H1 (cell line): ENCODE data around the gene MCF2L2. TPM values are rescaled to one million over a fixed set of nuclear protein-coding genes. Genes with fewer than 3 reads are reported as not detected.

Experiments used
- CTCF ChIA-PET: fragments of 300-600 bp; sonication (Branson Sonifier 250); formaldehyde crosslinking; loops from one replicate; lab custom pipeline; 2021; ENCODE audit not compliant: partially characterized antibody; lab: Charles Lee
- POLR2A ChIA-PET: fragments of 300-600 bp; sonication (Branson Sonifier 250); formaldehyde crosslinking; loops from one replicate; lab custom pipeline; 2021; ENCODE audit warnings: inconsistent platforms; ENCODE audit not compliant: partially characterized antibody; lab: Charles Lee
- DNase-seq, 2 experiments: peaks; one replicate each; pipeline versions ENCODE4 v3.0.0 to v3.0.0-alpha.2; 2010 to 2022; ENCODE audit warnings: low spot score in 2 of 2, low read depth in 1 of 2, mixed read lengths in 1 of 2
- FAIRE-seq: peaks from 2 replicates; lab custom pipeline; 2011; peaks lifted over from hg19 to GRCh38; lab: Jason Lieb, UNC
- H2AFZ ChIP-seq: 2 replicates; pipeline ENCODE4 v1.8.1; 2012; ENCODE audit warnings: low read length, inconsistent platforms
- H2AK5ac ChIP-seq: 2 replicates; pipeline ENCODE4 v1.6.1; 2013; ENCODE audit warnings: low read depth, low read length
- H2BK120ac ChIP-seq: replicated peaks from 2 replicates; pipeline ENCODE3; 2013; ENCODE audit warnings: low read depth, low read length, inconsistent platforms
- H2BK12ac ChIP-seq: 2 replicates; pipeline ENCODE4 v1.6.1; 2013; ENCODE audit warnings: low read depth, low read length
- H2BK15ac ChIP-seq: 2 replicates; pipeline ENCODE4 v1.6.1; 2013; ENCODE audit warnings: low read length
- H2BK20ac ChIP-seq: 2 replicates; pipeline ENCODE4 v1.6.1; 2013; ENCODE audit warnings: low read length
- H2BK5ac ChIP-seq: 2 replicates; pipeline ENCODE4 v1.6.1; 2013; ENCODE audit warnings: low read depth, low read length
- H3K14ac ChIP-seq: 2 replicates; pipeline ENCODE4 v1.6.1; 2013; ENCODE audit warnings: inconsistent platforms; ENCODE audit not compliant: insufficient read length
- H3K18ac ChIP-seq: 2 replicates; pipeline ENCODE4 v1.6.1; 2013; ENCODE audit warnings: low read length; ENCODE audit errors: extremely low read depth
- H3K23ac ChIP-seq: 2 replicates; pipeline ENCODE4 v1.6.1; 2013; ENCODE audit warnings: inconsistent platforms; ENCODE audit not compliant: insufficient read length
- H3K23me2 ChIP-seq: 2 replicates; pipeline ENCODE4 v1.6.1; 2013; ENCODE audit warnings: low read depth, low read length
- H3K27ac ChIP-seq: 2 replicates; pipeline ENCODE4 v1.6.1; 2011; ENCODE audit warnings: low read depth, low read length, inconsistent platforms
- H3K27me3 ChIP-seq, 4 experiments: replicated peaks in 1 of 4; 1 replicate in 1 of 4; 2 replicates in 3 of 4; pipeline versions ENCODE4 v1.6.1 to v1.8.1; 2011 to 2013; ENCODE audit warnings: low read length in 3 of 4, mild to moderate bottlenecking in 3 of 4, inconsistent platforms in 2 of 4, mixed read lengths in 2 of 4, moderate library complexity in 1 of 4; ENCODE audit not compliant: control insufficient read depth in 3 of 4, insufficient read depth in 3 of 4; ENCODE audit errors: extremely low read depth in 1 of 4
- H3K36me3 ChIP-seq, 4 experiments: 2 replicates each; pipeline versions ENCODE4 v1.6.1 to v1.8.1; 2011 to 2013; ENCODE audit warnings: mild to moderate bottlenecking in 4 of 4, low read length in 3 of 4, moderate library complexity in 2 of 4, control low read depth in 1 of 4, inconsistent platforms in 1 of 4; ENCODE audit not compliant: insufficient read depth in 4 of 4, control insufficient read depth in 2 of 4
- H3K4ac ChIP-seq: replicated peaks from 2 replicates; pipeline ENCODE3; 2013; ENCODE audit warnings: low read length, low read depth, mixed read lengths, inconsistent platforms; ENCODE audit not compliant: insufficient read length
- H3K4me1 ChIP-seq, 4 experiments: replicated peaks in 1 of 4; 1 replicate in 1 of 4; 2 replicates in 3 of 4; pipeline versions ENCODE4 v1.6.1 to v1.8.1; 2011 to 2013; ENCODE audit warnings: low read length in 3 of 4, inconsistent platforms in 2 of 4, mixed read lengths in 1 of 4; ENCODE audit not compliant: insufficient read depth in 4 of 4, control insufficient read depth in 3 of 4
- H3K4me2 ChIP-seq, 2 experiments: 2 replicates each; pipeline versions ENCODE4 v1.6.1 to v1.8.1; 2011 to 2013; ENCODE audit warnings: low read depth in 2 of 2, low read length in 2 of 2, control low read depth in 1 of 2, inconsistent platforms in 1 of 2, mild to moderate bottlenecking in 1 of 2; ENCODE audit not compliant: insufficient read depth in 1 of 2
- H3K4me3 ChIP-seq, 4 experiments: fragments of 200-600, 300-600 bp in 1 of 4; sonication (generic), shearing (Covaris generic), sonication (Bioruptor Twin) in 1 of 4; 2 replicates each; pipeline versions ENCODE4 v1.5.1 to v1.8.1; 2011 to 2016; ENCODE audit warnings: low read length in 4 of 4, low read depth in 3 of 4, control low read depth in 2 of 4, inconsistent platforms in 2 of 4, mild to moderate bottlenecking in 2 of 4, mixed read lengths in 1 of 4, moderate library complexity in 1 of 4; ENCODE audit not compliant: insufficient read depth in 2 of 4; ENCODE audit errors: extremely low read depth in 1 of 4
- H3K56ac ChIP-seq: replicated peaks from 2 replicates; pipeline ENCODE3; 2013; ENCODE audit warnings: low read depth, mild to moderate bottlenecking, mixed read lengths, low read length, inconsistent platforms; ENCODE audit not compliant: insufficient read length
- H3K79me1 ChIP-seq: 2 replicates; pipeline ENCODE4 v1.6.1; 2013; ENCODE audit warnings: low read depth, low read length, control low read depth
- H3K79me2 ChIP-seq, 2 experiments: 2 replicates each; pipeline versions ENCODE4 v1.6.1 to v1.8.1; 2012 to 2013; ENCODE audit warnings: low read length in 2 of 2, mild to moderate bottlenecking in 2 of 2, inconsistent platforms in 1 of 2; ENCODE audit not compliant: insufficient read depth in 2 of 2, control insufficient read depth in 1 of 2
- H3K9ac ChIP-seq, 4 experiments: replicated peaks in 1 of 4; 1 replicate in 1 of 4; 2 replicates in 3 of 4; pipeline versions ENCODE4 v1.6.1 to v1.8.1; 2011 to 2013; ENCODE audit warnings: low read depth in 3 of 4, low read length in 3 of 4, control low read depth in 2 of 4, mild to moderate bottlenecking in 2 of 4, moderate library complexity in 2 of 4, inconsistent platforms in 1 of 4; ENCODE audit errors: extremely low read depth in 1 of 4
- H3K9me3 ChIP-seq, 2 experiments: 2 replicates each; pipeline versions ENCODE4 v1.6.1 to v1.8.1; 2012 to 2013; ENCODE audit warnings: mild to moderate bottlenecking in 2 of 2, moderate library complexity in 2 of 2, control low read depth in 1 of 2, inconsistent platforms in 1 of 2, low read depth in 1 of 2, low read length in 1 of 2, mixed read lengths in 1 of 2; ENCODE audit not compliant: insufficient read depth in 2 of 2
- H4K20me1 ChIP-seq, 2 experiments: replicated peaks in 1 of 2; 2 replicates each; pipeline versions ENCODE3 to v1.8.1; 2011 to 2013; ENCODE audit warnings: inconsistent platforms in 2 of 2, low read length in 2 of 2, mild to moderate bottlenecking in 1 of 2; ENCODE audit not compliant: insufficient read depth in 2 of 2, control insufficient read depth in 1 of 2
- H4K5ac ChIP-seq: 2 replicates; pipeline ENCODE4 v1.6.1; 2013; ENCODE audit warnings: low read length, low read depth, mixed read lengths, inconsistent platforms; ENCODE audit not compliant: insufficient read length
- H4K8ac ChIP-seq: 2 replicates; pipeline ENCODE4 v1.8.0; 2013; ENCODE audit warnings: mild to moderate bottlenecking, moderate library complexity, low read length, inconsistent platforms; ENCODE audit not compliant: insufficient read depth; ENCODE audit errors: extremely low read depth
- H4K91ac ChIP-seq: replicated peaks from 2 replicates; pipeline ENCODE3; 2013; ENCODE audit warnings: low read length, mixed read lengths, inconsistent platforms; ENCODE audit not compliant: insufficient read length
- BACH1 ChIP-seq: IDR thresholded peaks from 2 replicates; pipeline ENCODE4 v1.6.1; 2012; ENCODE audit warnings: low read length, improper control_type of control experiment
- CBX8 ChIP-seq: fragments of 300-800, 300-1000 bp; sonication (generic); IDR thresholded peaks from 2 replicates; pipeline ENCODE4 v1.7.1; 2016; ENCODE audit warnings: low read depth, low read length, borderline replicate concordance
- CHD1 ChIP-seq: IDR thresholded peaks from 2 replicates; pipeline ENCODE4 v1.6.1; 2012; ENCODE audit warnings: low read depth, low read length, improper control_type of control experiment
- CTCF ChIP-seq, 3 experiments: IDR thresholded peaks; 1 replicate in 2 of 3; 2 replicates in 1 of 3; pipeline versions ENCODE4 v1.5.1 to v1.6.1; 2011; ENCODE audit warnings: low read length in 3 of 3, mild to moderate bottlenecking in 3 of 3, inconsistent platforms in 2 of 3, low read depth in 1 of 3, moderate library complexity in 1 of 3; ENCODE audit not compliant: insufficient read depth in 1 of 3; ENCODE audit errors: control extremely low read depth in 1 of 3
- E2F6 ChIP-seq: IDR thresholded peaks from 2 replicates; pipeline ENCODE4 v1.6.1; 2012; ENCODE audit warnings: inconsistent platforms
- EP300 ChIP-seq, 2 experiments: IDR thresholded peaks; 1 replicate in 1 of 2; 2 replicates in 1 of 2; pipeline ENCODE4 v1.6.1; 2011 to 2012; ENCODE audit warnings: low read depth in 2 of 2, low read length in 2 of 2, mild to moderate bottlenecking in 2 of 2, borderline replicate concordance in 1 of 2, inconsistent platforms in 1 of 2, moderate library complexity in 1 of 2
- FOSL1 ChIP-seq: IDR thresholded peaks from 2 replicates; pipeline ENCODE4 v1.6.1; 2011; ENCODE audit warnings: mild to moderate bottlenecking, low read depth, low read length, moderate library complexity; ENCODE audit not compliant: insufficient read depth
- GTF2F1 ChIP-seq: IDR thresholded peaks from 2 replicates; pipeline ENCODE4 v1.6.1; 2012; ENCODE audit warnings: low read depth, low read length, improper control_type of control experiment, borderline replicate concordance
- MAX ChIP-seq: IDR thresholded peaks from 2 replicates; pipeline ENCODE4 v1.6.1; 2012; ENCODE audit warnings: inconsistent platforms
- RBBP5 ChIP-seq: IDR thresholded peaks from 2 replicates; pipeline ENCODE4 v1.7.1; 2012; ENCODE audit warnings: low read depth, mild to moderate bottlenecking, inconsistent platforms, low read length, moderate library complexity, borderline replicate concordance
- WGBS, 2 experiments: shearing (Covaris generic) in 1 of 2; methylation state at CpG; one replicate each; pipeline versions ENCODE4 v1.1.6 to v1.1.7; 2013 to 2015; ENCODE audit warnings: low lambda C conversion rate in 2 of 2, mixed read lengths in 2 of 2, inconsistent platforms in 1 of 2, low coverage in 1 of 2, missing lambda C conversion rate in 1 of 2; ENCODE audit not compliant: insufficient replicate concordance in 2 of 2, insufficient coverage in 1 of 2, insufficient read length in 1 of 2; ENCODE audit errors: extremely low coverage in 1 of 2, missing lambda C conversion rate in 1 of 2; 5-methylcytosine and 5-hydroxymethylcytosine counted together
- polyA plus RNA-seq, 7 experiments: library from polyadenylated mRNA; depleted of rRNA in 3 of 7; stranded (reverse) in 5 of 7; unstranded in 2 of 7; fragments of >200 nt in 5 of 7; fragments of 200-250 nt in 2 of 7; gene quantifications; 1 replicate in 5 of 7; 2 replicates in 1 of 7; 4 replicates in 1 of 7; pipeline versions ENCODE4 v1.2.1 to v1.2.3, GENCODE V29; 2011 to 2013; ENCODE audit warnings: missing spikeins in 2 of 7, mixed read lengths in 2 of 7
- total RNA-seq: library from RNA; stranded (reverse); fragmentation: NEBNext Ultra II Directional; extraction: Animal tissue kit (Norgen Biotek cat#: 25700); gene quantifications from 2 replicates; pipeline ENCODE4 v1.2.1, GENCODE V29; 2021

The MCF2L2 gene
- total and polyA plus RNA-seq, 2 of the 8 experiments (the other 6 are each of a cell fraction or from before 2014, with no cell fraction given): 4.1 to 13.7 TPM

GRCh38 chr3:183220828-183221227, 207.6 kb downstream of the MCF2L2 start:
- Histone ChIP-seq H3K79me1 (no peaks in the 10 kb centered on the region), H3K56ac (no peak overlapping the region), H3K27me3 (no peaks in the 10 kb centered on the region), H3K27ac (no peak overlapping the region), H3K23me2 (no peaks in the 10 kb centered on the region; the same call in 1 of the 2 replicates), H2BK5ac (no peak overlapping the region), H3K9me3 (no peaks in the 10 kb centered on the region), H2AK5ac (no peak overlapping the region), H3K4me1 (no peaks in the 10 kb centered on the region), H3K4me3 (no peak overlapping the region), H2BK15ac (no peak overlapping the region), H3K4me2 (no peak overlapping the region), H2BK120ac (no peak overlapping the region), H3K79me2 (no peaks in the 10 kb centered on the region), H3K4ac (no peak overlapping the region), H3K14ac (no peak overlapping the region), H3K36me3 (no peaks in the 10 kb centered on the region), H3K18ac (no peak overlapping the region), H3K9ac (no peak overlapping the region), H2BK12ac (no peak overlapping the region), H3K23ac (no peak overlapping the region), H2BK20ac (no peak overlapping the region), H4K8ac (no peak overlapping the region), H4K20me1 (no peaks in the 10 kb centered on the region), H2AFZ (no peak overlapping the region), H4K5ac (no peak overlapping the region), H4K91ac (no peak overlapping the region)
- WGBS, 2 experiments: 85% methylated on average over 5 of the region's 5 CpGs; no CpG with 5 or more reads in 1 of the 2 experiments
- no peak for DNase-seq
- no peak for FAIRE-seq
- CTCF ChIA-PET: interaction anchor here (0.8 to 1.7 kb wide), 4 partner anchors 13 to 165 kb away, joined by 3 to 4 read pairs (median 3); no protein-coding TSS in a partner anchor
- POLR2A ChIA-PET: interaction anchor here (0.8 to 1.3 kb wide), 2 partner anchors 12 to 35 kb away, joined by 3 read pairs; no protein-coding TSS in a partner anchor
- TF ChIP-seq CHD1 (no peak), GTF2F1 (no peak), CBX8 (no peak), RBBP5 (no peak), EP300 (IDR thresholded peaks at IDR 0.05; ENCODE audit: borderline replicate concordance in 1 of 2, low read depth in 2 of 2, low read length in 2 of 2) (no peak), E2F6 (no peak), BACH1 (no peak), FOSL1 (no peak), CTCF (IDR thresholded peaks at IDR 0.05; ENCODE audit: control extremely low read depth in 1 of 3, insufficient read depth in 1 of 3, low read depth in 1 of 3, low read length in 3 of 3) (no peak), MAX (no peak)
